ENCODE data around the gene GAB4. TPM values are rescaled to one million over a fixed set of nuclear protein-coding genes. Genes with fewer than 3 reads are reported as not detected.

GAB4 gene
- total and polyA plus RNA-seq, 2 experiments from 2014 or later: not detected

DNA sequence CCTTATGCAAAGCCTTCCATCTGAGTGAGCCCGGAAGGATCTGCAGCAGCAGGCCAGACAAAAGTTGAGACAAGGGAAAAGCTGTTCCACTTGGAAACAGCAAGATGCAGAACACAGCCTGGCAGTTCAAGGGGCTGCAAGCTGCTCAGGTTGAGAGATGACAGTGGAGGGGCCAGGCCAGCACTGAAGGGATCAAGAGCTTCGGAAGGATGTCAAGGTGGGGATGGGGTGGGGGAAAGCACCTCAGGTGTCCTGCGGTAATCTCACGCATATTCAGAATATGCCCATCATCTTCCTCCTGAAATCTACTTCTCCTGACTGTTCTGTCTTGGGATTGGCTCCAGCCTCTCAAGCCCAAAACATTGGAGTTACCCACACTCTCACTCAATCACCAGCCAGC is 35.7 kb downstream of the GAB4 start:
- DNase-seq (ENCODE audit: low read depth in 1 of 2, low spot score in 1 of 2): no peak
- Histone ChIP-seq H3K9me3 (ENCODE audit: low read depth) (no peaks in the 10 kb centered on the region), H3K4me3 (no peak overlapping the region), H3K4me1 (ENCODE audit: low read depth) (no peaks in the 10 kb centered on the region), H3K27me3 (no peaks in the 10 kb centered on the region), H3K36me3 (no peaks in the 10 kb centered on the region), H3K27ac (no peak overlapping the region)
- TF ChIP-seq CTCF (IDR thresholded peaks at IDR 0.05; ENCODE audit: low read depth, low read length): no peak

GRCh38 chr22:16970446-16970845 is 37.6 kb downstream of the GAB4 start:
- Histone ChIP-seq H3K4me3 (no peak overlapping the region), H3K36me3 (no peaks in the 10 kb centered on the region), H3K27me3 (no peaks in the 10 kb centered on the region), H3K4me1 (ENCODE audit: low read depth) (no peaks in the 10 kb centered on the region), H3K27ac (no peak overlapping the region), H3K9me3 (ENCODE audit: low read depth) (no peaks in the 10 kb centered on the region)
- no peak for DNase-seq (ENCODE audit: low read depth in 1 of 2, low spot score in 1 of 2)
- no peak for TF ChIP-seq CTCF (IDR thresholded peaks at IDR 0.05; ENCODE audit: low read depth, low read length)

DNA sequence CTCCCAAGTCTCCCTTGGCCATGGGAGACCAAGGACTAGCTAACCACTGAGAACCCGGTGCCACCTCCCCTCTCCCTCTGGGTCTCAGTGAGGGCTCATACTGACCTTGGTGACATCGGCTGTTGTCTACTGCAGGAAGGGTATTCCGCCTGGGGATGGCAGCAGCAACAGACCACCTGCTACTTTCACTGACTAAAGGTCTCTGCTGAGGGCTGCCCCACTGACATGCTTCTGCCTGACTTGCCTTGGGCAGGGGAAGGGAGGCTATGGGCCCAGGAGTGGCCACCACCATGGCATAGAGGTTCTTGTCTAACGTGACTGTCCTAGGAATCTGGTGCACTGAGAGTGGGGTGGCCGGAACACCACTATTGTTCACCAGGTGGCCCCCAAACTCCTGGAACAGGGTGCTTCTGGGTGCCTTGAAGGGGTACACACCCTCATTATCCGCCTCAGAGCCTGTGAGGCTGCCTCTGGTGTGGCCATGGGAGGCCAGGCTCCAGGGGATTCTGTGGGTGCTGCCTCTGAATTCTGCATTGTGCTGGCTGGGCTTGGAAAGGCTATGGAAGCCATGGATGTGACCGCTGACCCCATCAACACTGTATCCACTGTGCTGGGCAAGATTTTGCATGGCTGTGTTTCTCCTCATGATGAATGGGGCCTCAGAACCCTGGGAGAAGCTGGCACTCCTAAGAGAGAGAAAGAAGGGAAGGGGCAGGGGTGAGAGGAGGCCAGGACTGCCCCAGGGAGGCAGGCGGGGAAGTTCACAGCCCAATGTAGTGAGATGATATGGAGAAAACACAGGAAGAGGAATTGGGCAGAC is 38.3 kb downstream of the GAB4 start:
- no peak for TF ChIP-seq CTCF (IDR thresholded peaks at IDR 0.05; ENCODE audit: low read depth, low read length)
- Histone ChIP-seq H3K4me3 (no peak overlapping the region), H3K4me1 (ENCODE audit: low read depth) (no peaks in the 10 kb centered on the region), H3K9me3 (ENCODE audit: low read depth) (no peaks in the 10 kb centered on the region), H3K36me3 (no peaks in the 10 kb centered on the region), H3K27ac (no peak overlapping the region), H3K27me3 (no peaks in the 10 kb centered on the region)
- DNase-seq (ENCODE audit: low read depth in 1 of 2, low spot score in 1 of 2): no peak

GRCh38 chr22:16968218-16968595 is 39.8 kb downstream of the GAB4 start:
- no peaks in the 10 kb centered on the region for H3K36me3 ChIP-seq
- no peak for TF ChIP-seq CTCF (IDR thresholded peaks at IDR 0.05; ENCODE audit: low read depth, low read length)
- no peaks in the 10 kb centered on the region for H3K4me1 ChIP-seq (ENCODE audit: low read depth)
- no peak overlapping the region for H3K4me3 ChIP-seq
- H3K9me3 ChIP-seq (ENCODE audit: low read depth): no peaks in the 10 kb centered on the region
- no peak for DNase-seq (ENCODE audit: low read depth in 1 of 2, low spot score in 1 of 2)
- no peak overlapping the region for H3K27ac ChIP-seq
- no peaks in the 10 kb centered on the region for H3K27me3 ChIP-seq

- no peak for TF ChIP-seq CTCF (IDR thresholded peaks at IDR 0.05; ENCODE audit: low read depth, low read length)
- no peak overlapping the region for H3K27ac ChIP-seq
- H3K9me3 ChIP-seq (ENCODE audit: low read depth): no peaks in the 10 kb centered on the region
- no peaks in the 10 kb centered on the region for H3K36me3 ChIP-seq
- DNase-seq (ENCODE audit: low read depth in 1 of 2, low spot score in 1 of 2): no peak
- no peak overlapping the region for H3K4me3 ChIP-seq
- no peaks in the 10 kb centered on the region for H3K27me3 ChIP-seq
- H3K4me1 ChIP-seq (ENCODE audit: low read depth): no peaks in the 10 kb centered on the region
Measured at GRCh38 chr22:16967453-16968217, 40.4 kb downstream of the GAB4 start.

Measured in cardiac muscle cell (in vitro differentiated cells and primary cell).